AG04450 (cell line): ENCODE results near the gene CUL2. TPM values are rescaled to one million over a fixed set of nuclear protein-coding genes. Genes with fewer than 3 reads are reported as not detected.

Experiments
- CTCF ChIA-PET: fragments of 300-600, 350-600 bp; formaldehyde crosslinking; extraction: SDS; loops from one replicate; lab custom pipeline; 2022; ENCODE audit warnings: antibody characterized with exemption, inconsistent platforms; lab: Charles Lee
- POLR2A ChIA-PET: fragments of 350-600 bp; formaldehyde crosslinking; extraction: SDS; loops from one replicate; lab custom pipeline; 2021; ENCODE audit warnings: antibody characterized with exemption, inconsistent platforms; lab: Yijun Ruan, JAX
- DNase-seq: peaks from one replicate; pipeline ENCODE4 v3.0.0-alpha.2; 2011; ENCODE audit warnings: low read depth, low spot score
- H3K27ac ChIP-seq: one replicate; pipeline ENCODE4 v1.5.1; 2012; ENCODE audit warnings: low read depth, low read length, control low read depth
- H3K27me3 ChIP-seq: one replicate; pipeline ENCODE4 v1.6.0; 2012; ENCODE audit warnings: low read length; ENCODE audit not compliant: control insufficient read depth, insufficient read depth
- H3K4me3 ChIP-seq: 2 replicates; pipeline ENCODE4 v1.5.1; 2011; ENCODE audit warnings: mild to moderate bottlenecking, low read depth, low read length, control low read depth
- H3K9me3 ChIP-seq: 2 replicates; pipeline ENCODE4 v1.5.1; 2012; ENCODE audit warnings: low read length; ENCODE audit not compliant: control insufficient read depth, insufficient read depth
- polyA plus RNA-seq: library from polyadenylated mRNA; depleted of rRNA; stranded (reverse); fragments of >200 nt; gene quantifications from 2 replicates; pipeline ENCODE4 v1.2.3, GENCODE V29; 2011; rRNA removed
- small RNA-seq: library from RNA; depleted of rRNA; stranded (forward); fragments of <200 nt; gene quantifications from one replicate; pipeline ENCODE3, GENCODE V24; 2012; ENCODE audit warnings: low read depth; ENCODE audit not compliant: insufficient read length
- TF ChIP-seq, protein P1 (sequence below): IDR thresholded peaks from 2 replicates; pipeline ENCODE4 v1.5.1; 2011; ENCODE audit warnings: low read depth, low read length, control low read depth, inconsistent platforms

Gene CUL2
- polyA plus RNA-seq, 1 experiment = 37.9 TPM

DNA sequence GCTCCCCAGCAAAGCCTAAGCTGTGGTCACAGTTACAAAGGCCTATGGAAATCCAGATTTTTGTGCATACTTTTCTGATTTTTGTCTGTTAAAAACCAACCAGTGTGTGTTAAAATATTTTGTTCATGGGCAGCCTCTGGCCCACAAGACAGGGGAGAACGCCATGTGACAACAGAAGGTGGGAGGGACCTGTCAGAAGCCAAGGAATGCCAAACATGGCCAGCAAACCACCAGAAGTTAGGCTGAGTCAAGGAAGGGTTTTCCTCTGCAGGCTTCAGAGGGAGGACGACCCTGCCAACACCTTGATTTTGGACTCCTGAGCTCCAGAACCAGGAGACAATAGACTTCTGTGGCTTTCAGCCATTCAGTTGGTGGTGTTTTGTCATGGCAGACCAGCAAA is 127.3 kb downstream of the CUL2 start:
- Histone ChIP-seq H3K4me3 (no peak overlapping the region), H3K27me3 (peaks cover 2% of the 10 kb centered on the region), H3K9me3 (no peaks in the 10 kb centered on the region), H3K27ac (no peak overlapping the region)
- POLR2A ChIA-PET = interaction anchor here (0.7 kb wide), 1 partner anchor 312 kb away, joined by 7 read pairs; no protein-coding TSS in a partner anchor
- TF ChIP-seq, protein P1, sequence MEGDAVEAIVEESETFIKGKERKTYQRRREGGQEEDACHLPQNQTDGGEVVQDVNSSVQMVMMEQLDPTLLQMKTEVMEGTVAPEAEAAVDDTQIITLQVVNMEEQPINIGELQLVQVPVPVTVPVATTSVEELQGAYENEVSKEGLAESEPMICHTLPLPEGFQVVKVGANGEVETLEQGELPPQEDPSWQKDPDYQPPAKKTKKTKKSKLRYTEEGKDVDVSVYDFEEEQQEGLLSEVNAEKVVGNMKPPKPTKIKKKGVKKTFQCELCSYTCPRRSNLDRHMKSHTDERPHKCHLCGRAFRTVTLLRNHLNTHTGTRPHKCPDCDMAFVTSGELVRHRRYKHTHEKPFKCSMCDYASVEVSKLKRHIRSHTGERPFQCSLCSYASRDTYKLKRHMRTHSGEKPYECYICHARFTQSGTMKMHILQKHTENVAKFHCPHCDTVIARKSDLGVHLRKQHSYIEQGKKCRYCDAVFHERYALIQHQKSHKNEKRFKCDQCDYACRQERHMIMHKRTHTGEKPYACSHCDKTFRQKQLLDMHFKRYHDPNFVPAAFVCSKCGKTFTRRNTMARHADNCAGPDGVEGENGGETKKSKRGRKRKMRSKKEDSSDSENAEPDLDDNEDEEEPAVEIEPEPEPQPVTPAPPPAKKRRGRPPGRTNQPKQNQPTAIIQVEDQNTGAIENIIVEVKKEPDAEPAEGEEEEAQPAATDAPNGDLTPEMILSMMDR = no peak
- CTCF ChIA-PET = interaction anchor here (0.6 to 1.9 kb wide), 2 partner anchors 288 to 307 kb away, joined by 4 read pairs; no protein-coding TSS in a partner anchor
- no peak for DNase-seq

DNA sequence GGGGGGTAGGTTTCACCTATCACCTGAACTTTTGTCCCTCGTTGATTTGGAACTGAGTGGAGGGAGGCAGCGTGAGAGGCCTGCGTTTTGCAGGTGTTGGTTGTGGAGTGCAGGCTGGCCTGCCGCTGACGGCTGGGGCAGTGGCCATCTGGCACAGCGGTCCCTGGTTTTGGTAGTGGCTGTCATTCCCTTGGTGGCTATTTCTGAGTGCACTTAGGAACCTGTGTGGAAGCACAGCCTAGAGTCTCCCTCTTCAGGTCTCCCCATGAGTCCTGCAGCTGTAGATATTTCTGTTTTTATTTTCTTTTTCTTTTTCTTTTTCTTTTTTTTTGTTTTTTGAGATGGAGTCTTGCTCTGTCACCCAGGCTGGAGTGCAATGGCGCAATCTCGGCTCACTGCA is 129.2 kb downstream of the CUL2 start:
- Histone ChIP-seq H3K27me3 (peaks cover 2% of the 10 kb centered on the region), H3K27ac (no peak overlapping the region), H3K4me3 (no peak overlapping the region), H3K9me3 (no peaks in the 10 kb centered on the region)
- CTCF ChIA-PET = interaction anchor here (1.5 kb wide), 1 partner anchor 295 kb away, joined by 4 read pairs; no protein-coding TSS in a partner anchor
- TF ChIP-seq, protein P1 = peak; percentile 44
- POLR2A ChIA-PET = no interaction called here
- no peak for DNase-seq

DNA sequence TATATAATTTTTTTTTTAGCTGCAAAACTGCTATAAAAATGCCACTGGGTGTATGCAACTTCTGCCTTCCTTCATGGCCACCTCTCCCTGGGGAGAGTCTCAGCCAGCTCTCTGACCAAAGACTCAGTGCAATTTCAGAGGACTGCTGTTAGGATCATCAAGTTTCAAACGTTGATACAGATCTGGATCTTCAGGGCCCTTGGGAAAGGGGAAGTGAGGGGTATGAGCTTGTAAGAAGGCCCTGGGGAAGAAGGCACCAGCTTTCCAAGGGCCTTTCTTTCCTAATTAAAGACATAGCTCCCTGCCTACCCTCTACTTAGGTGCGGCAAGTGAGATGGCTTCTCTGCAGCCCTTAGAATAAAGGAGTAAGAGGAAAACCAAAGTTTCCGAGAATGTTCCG is 130.4 kb downstream of the CUL2 start:
- ChIA-PET POLR2A (interaction anchor here (0.6 kb wide), 1 partner anchor 85 kb away, joined by 3 read pairs; no protein-coding TSS in a partner anchor), CTCF (interaction anchor here (0.5 to 1.5 kb wide), 3 partner anchors 35 to 1807 kb away, joined by 4 to 5 read pairs (median 4); no protein-coding TSS in a partner anchor)
- TF ChIP-seq, protein P1 = no peak

GRCh38 chr10:34959321-34959720 is 130.8 kb downstream of the CUL2 start:
- Histone ChIP-seq H3K9me3 (no peaks in the 10 kb centered on the region), H3K4me3 (no peak overlapping the region), H3K27me3 (peaks cover 2% of the 10 kb centered on the region), H3K27ac (no peak overlapping the region)
- TF ChIP-seq, protein P1 = peak; percentile 13; the same call in 1 of the 2 replicates
- POLR2A ChIA-PET = interaction anchor here (0.6 to 0.7 kb wide), 2 partner anchors 84 to 269 kb away, joined by 3 to 5 read pairs; no protein-coding TSS in a partner anchor
- DNase-seq = no peak
- CTCF ChIA-PET = interaction anchor here (0.5 to 1.5 kb wide), 4 partner anchors 35 to 1807 kb away, joined by 3 to 5 read pairs (median 4); no protein-coding TSS in a partner anchor

More for the DNA sequence above, 130.4 kb downstream of the CUL2 start:
- DNase-seq = no peak
- H3K4me3 ChIP-seq = no peak overlapping the region
- no peak overlapping the region for H3K27ac ChIP-seq
- H3K27me3 ChIP-seq = peaks cover 2% of the 10 kb centered on the region
- no peaks in the 10 kb centered on the region for H3K9me3 ChIP-seq

Small RNAs within 50 kb of the gene (small RNA-seq; reads per million reads assigned to genes)
- 414 reads per million, percentile 93 among the genes with 10 or more reads in this experiment for gene MIR3611
- not detected for gene RNU7-77P

Other genes starting within 250 kb of the CUL2 start
- gene CREM, start 36.5 kb upstream of the CUL2 start, polyA plus RNA-seq = 37.9 and 48.2 TPM in 2 replicates
- 90.2 and 97.3 TPM in 2 replicates for gene CCNY, start 246.2 kb upstream of the CUL2 start, polyA plus RNA-seq